ENCODE results near the gene CNOT10.
A peak's percentile ranks its signal among the peaks of the same experiment; 100 is the strongest.
"Not testable (repeated sequence)": the region's sequence is repeated elsewhere in the genome, so short reads cannot be mapped to it uniquely, and the experiment has no call there.

Gene CNOT10

GRCh38 chr3:32684800-32685542 is at the start of gene CNOT10:
Gene CNOT10 (plus strand): TSS chr3:32685188. CDS start chr3:32685461, 273 bp downstream.
- DNase-seq = peak; percentile 96 to 98

GRCh38 chr3:32640939-32641338 is 44.0 kb upstream of the CNOT10 start:
- no peak for DNase-seq

- no peak for DNase-seq
Observed at GRCh38 chr3:32641356-32641755, 43.6 kb upstream of the CNOT10 start.

GRCh38 chr3:32643354-32643753 is 41.6 kb upstream of the CNOT10 start:
- no peak for DNase-seq

- no peak for DNase-seq
Observed at GRCh38 chr3:32643816-32644215, 41.2 kb upstream of the CNOT10 start.

- DNase-seq = no peak
Observed at GRCh38 chr3:32644380-32644779, 40.6 kb upstream of the CNOT10 start.

GRCh38 chr3:32646761-32647160 is 38.2 kb upstream of the CNOT10 start:
- no peak for DNase-seq

GRCh38 chr3:32652337-32653100 is 32.5 kb upstream of the CNOT10 start:
- not testable (repeated sequence) for DNase-seq

GRCh38 chr3:32655167-32655566 is 29.8 kb upstream of the CNOT10 start:
- DNase-seq = no peak

- DNase-seq = no peak
Observed at GRCh38 chr3:32660634-32661033, 24.4 kb upstream of the CNOT10 start.

GRCh38 chr3:32662647-32663046 is 22.3 kb upstream of the CNOT10 start:
- DNase-seq = no peak

GRCh38 chr3:32664630-32665075 is 20.3 kb upstream of the CNOT10 start:
- peak; percentile 68 to 83 for DNase-seq

- no peak for DNase-seq
Observed at GRCh38 chr3:32667072-32667582, 17.9 kb upstream of the CNOT10 start.

- not testable (repeated sequence) for DNase-seq
Observed at GRCh38 chr3:32669226-32669625, 15.8 kb upstream of the CNOT10 start.

GRCh38 chr3:32673730-32674129 is 11.3 kb upstream of the CNOT10 start:
- not testable (repeated sequence) for DNase-seq

GRCh38 chr3:32675164-32675563 is 9.8 kb upstream of the CNOT10 start:
- no peak for DNase-seq

- DNase-seq = no peak
Observed at GRCh38 chr3:32675650-32676049, 9.3 kb upstream of the CNOT10 start.

GRCh38 chr3:32681811-32682210 is 3.2 kb upstream of the CNOT10 start:
- DNase-seq = no peak

- DNase-seq = no peak
Observed at GRCh38 chr3:32684029-32684799, 774 bp upstream of the CNOT10 start.

- peak; percentile 17 to 36 for DNase-seq
Observed at GRCh38 chr3:32685543-32686185, 676 bp downstream of the CNOT10 start.

- no peak for DNase-seq
Observed at GRCh38 chr3:32686713-32687112, 1.7 kb downstream of the CNOT10 start.

GRCh38 chr3:32691847-32692246 is 6.9 kb downstream of the CNOT10 start:
- no peak for DNase-seq

- no peak for DNase-seq
Observed at GRCh38 chr3:32696523-32696922, 11.5 kb downstream of the CNOT10 start.

Data from Kasumi-1 (cell line).